ENCODE results near the gene CNDP2.
A peak's percentile ranks its signal among the peaks of the same experiment; 100 is the strongest.
"Not testable (repeated sequence)": the region's sequence is repeated elsewhere in the genome, so short reads cannot be mapped to it uniquely, and the experiment has no call there.

CNDP2 gene

GRCh38 chr18:74541703-74542555 lies 45.8 kb downstream of the CNDP2 start:
- no peak for DNase-seq

DNA sequence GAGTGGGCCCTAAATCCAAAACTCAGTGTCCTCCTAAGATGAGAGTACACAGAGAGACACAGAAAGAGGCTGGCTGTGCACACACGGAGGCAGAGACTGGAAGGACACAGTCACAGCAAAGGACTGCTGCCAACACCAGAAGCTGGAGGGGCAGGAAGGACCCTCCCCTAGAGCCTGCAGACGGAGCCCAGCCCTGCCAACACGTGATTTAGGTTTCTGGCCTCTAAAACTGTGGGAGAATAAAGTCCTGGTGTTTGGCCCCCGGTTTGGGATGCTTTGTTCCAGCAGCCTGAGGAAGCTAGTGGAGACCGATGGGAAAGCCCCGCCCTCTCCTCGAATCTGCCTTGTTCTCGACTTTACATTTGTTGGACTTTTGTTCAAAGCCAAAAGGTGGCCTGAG lies 48.7 kb downstream of the CNDP2 start:
- DNase-seq: no peak

- no peak for DNase-seq
Observed at GRCh38 chr18:74546007-74546406, 49.8 kb downstream of the CNDP2 start.

GRCh38 chr18:74546751-74547530 lies 50.8 kb downstream of the CNDP2 start:
- DNase-seq: no peak

DNA sequence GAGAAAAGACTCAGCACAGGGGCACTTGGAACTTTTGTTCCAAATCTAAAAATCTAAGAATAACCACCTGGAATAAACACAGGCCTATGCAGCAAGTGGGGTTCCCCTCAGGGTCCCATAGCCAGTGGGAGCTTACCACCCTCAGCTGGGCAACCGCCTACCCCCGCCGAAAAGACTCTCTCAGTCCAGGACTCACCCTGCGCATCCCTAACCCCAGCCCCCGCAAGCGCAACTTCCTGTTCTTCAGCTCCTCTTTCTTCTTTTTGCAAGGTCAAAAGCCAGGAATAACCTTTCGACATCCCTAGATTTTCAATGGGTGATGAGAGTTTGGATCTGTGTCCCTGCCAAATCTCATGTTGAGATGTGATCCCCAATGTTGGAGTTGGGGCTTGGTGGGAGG lies 51.7 kb downstream of the CNDP2 start:
- no peak for DNase-seq

- DNase-seq: no peak
Observed at GRCh38 chr18:74549591-74550104, 53.5 kb downstream of the CNDP2 start.

- DNase-seq: no peak
Observed at GRCh38 chr18:74550886-74551285, 54.7 kb downstream of the CNDP2 start.

- no peak for DNase-seq
Observed at GRCh38 chr18:74551452-74551851, 55.3 kb downstream of the CNDP2 start.

- peak; percentile 2 for DNase-seq
Observed at GRCh38 chr18:74551936-74552555, 55.9 kb downstream of the CNDP2 start.

- no peak for DNase-seq
Observed at GRCh38 chr18:74556126-74556525, 60.0 kb downstream of the CNDP2 start.

DNA sequence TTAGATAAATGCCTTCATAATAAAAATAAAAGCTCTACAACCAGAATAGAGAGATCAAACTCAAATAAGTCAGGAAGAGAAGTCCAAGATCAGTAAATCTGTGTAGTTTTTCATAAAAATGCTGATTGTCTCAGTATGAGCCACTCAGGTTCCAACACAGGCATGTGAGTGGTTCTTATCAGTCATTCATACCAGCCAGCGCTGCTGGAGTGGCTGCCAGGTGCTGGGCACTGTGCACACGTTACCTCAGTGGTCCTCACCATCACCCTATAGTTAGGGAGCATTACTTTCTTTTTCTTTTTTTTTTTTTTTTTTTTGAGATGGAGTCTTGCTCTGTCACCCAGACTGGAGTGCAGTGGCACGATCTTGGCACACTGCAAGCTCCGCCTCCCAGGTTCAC lies 61.9 kb downstream of the CNDP2 start:
- no peak for DNase-seq

GRCh38 chr18:74562131-74562730 lies 66.1 kb downstream of the CNDP2 start:
- DNase-seq: no peak

DNA sequence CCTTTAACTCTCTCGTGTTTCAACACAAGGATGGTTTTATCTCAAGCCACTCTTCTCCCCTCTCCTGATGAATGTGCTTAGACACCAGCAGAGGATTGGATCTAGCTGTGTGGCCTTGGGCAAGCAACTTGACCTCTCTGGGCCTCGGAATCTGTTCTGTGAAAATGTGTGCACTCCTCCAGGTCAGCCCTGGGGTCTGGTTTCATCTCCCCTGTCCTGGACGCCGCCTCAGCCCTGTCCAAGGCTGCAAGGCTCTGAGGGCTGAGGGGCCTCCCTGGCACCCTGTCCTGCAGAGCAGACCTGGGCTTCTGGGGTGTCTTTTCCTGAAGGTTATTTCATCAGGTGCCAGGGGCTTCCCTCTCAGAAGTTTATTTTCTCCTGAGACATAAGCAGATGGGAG lies 66.6 kb downstream of the CNDP2 start:
- no peak for DNase-seq

GRCh38 chr18:74563999-74564398 lies 67.8 kb downstream of the CNDP2 start:
- no peak for DNase-seq

DNA sequence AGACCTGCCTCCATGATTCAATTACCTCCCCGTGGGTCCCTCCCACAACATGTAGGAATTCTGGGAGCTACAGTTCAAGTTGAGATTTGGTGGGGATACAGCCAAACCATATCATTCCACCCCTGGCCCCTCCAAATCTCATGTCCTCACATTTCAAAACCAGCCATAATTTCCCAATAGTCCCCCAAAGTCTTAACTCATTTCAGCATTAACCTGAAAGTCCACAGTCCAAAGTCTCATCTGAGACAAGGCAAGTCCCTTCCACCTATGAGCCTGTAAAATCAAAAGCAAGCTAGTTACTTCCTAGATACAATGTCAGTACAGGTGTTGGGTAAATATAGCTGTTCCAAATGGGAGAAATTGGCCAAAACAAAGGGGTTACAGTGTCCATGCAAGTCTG lies 69.0 kb downstream of the CNDP2 start:
- not testable (repeated sequence) for DNase-seq

- DNase-seq: not testable (repeated sequence)
Observed at GRCh38 chr18:74565993-74566392, 69.8 kb downstream of the CNDP2 start.

GRCh38 chr18:74567822-74568221 lies 71.7 kb downstream of the CNDP2 start:
- DNase-seq: no peak

DNA sequence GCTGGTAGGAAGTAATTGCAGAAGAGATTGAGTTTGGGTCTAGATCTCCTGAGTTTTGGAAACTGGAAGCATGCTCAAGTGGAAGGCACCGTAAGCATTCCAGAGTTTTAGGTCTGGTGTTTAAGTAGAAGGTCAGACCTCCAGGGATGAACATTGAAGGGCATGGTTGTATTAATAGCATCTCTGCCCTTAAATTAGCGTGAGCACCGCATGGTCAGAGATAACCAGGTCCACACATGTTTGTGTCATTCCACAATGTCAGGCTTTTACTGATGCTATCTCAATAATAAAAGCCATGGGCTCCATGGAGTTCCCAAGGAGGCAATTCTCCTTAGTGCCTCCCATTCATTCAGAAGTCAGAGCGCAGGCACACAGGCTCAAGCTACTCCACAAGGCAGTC lies 73.2 kb downstream of the CNDP2 start:
- DNase-seq: no peak

- DNase-seq: no peak
Observed at GRCh38 chr18:74570266-74570665, 74.1 kb downstream of the CNDP2 start.

DNA sequence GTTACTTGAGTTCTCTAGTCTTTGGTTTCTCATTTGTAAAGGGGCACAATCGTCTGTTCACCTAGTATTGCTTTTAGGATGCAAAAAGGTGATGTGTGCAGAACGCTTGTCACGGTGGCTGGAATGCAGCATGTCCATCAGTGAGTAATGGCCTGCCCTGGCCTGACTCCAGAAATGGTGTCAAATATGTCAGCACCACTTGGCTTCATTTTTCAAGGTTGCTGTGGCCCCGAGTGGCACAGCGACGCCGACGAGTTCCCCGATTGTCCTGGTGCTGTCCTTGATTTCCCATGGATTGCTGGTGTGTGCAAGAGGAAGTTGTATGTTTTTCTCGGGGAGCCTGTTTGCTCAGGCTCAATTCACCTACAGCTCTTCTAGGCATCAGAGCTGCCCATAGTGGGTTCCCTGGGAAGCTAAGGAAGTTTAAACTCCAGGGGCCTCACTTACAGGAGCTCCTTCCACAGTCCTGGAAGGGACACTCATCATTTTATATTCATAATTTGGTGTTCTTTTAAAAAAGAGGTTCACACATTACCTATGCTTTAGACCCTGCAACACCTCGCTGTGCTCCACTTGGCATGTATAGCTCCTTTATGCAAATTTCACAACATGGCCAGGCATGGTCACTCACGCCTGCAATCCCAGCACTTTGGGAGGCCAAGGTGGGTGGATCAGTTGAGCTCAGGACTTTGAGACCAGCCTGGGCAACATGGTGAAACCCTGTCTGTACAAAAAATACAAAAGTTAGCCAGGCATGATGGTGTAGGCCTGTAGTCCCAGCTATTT lies 75.9 kb downstream of the CNDP2 start:
- DNase-seq: no peak

GRCh38 chr18:74573053-74573452 lies 76.9 kb downstream of the CNDP2 start:
- DNase-seq: no peak
